Glutamatergic neuron (in vitro differentiated cells): ENCODE results near the gene JAGN1. TPM values are rescaled to one million over a fixed set of nuclear protein-coding genes. Genes with fewer than 3 reads are reported as not detected.
A peak's percentile ranks its signal among the peaks of the same experiment; 100 is the strongest.

Experiments used
- DNase-seq: peaks from one replicate; pipeline ENCODE4 v3.0.0; 2022
- H3K27ac Mint-ChIP-seq: one replicate; pipeline ENCODE4 v1.8.0; 2020; ENCODE audit warnings: mild to moderate bottlenecking, mixed read lengths, inconsistent platforms; ENCODE audit not compliant: unreplicated experiment
- H3K27me3 Mint-ChIP-seq: one replicate; pipeline ENCODE4 v1.8.0; 2020; ENCODE audit warnings: mild to moderate bottlenecking, moderate library complexity, mixed read lengths, inconsistent platforms; ENCODE audit not compliant: unreplicated experiment
- H3K36me3 Mint-ChIP-seq: one replicate; pipeline ENCODE4 v1.8.0; 2020; ENCODE audit warnings: mild to moderate bottlenecking, mixed read lengths, inconsistent platforms; ENCODE audit not compliant: unreplicated experiment
- H3K4me1 Mint-ChIP-seq: one replicate; pipeline ENCODE4 v1.8.0; 2020; ENCODE audit warnings: mild to moderate bottlenecking, low read depth, mixed read lengths, inconsistent platforms; ENCODE audit not compliant: unreplicated experiment
- H3K4me3 Mint-ChIP-seq: one replicate; pipeline ENCODE4 v1.8.0; 2020; ENCODE audit warnings: mild to moderate bottlenecking, mixed read lengths, inconsistent platforms; ENCODE audit not compliant: unreplicated experiment
- H3K9me3 Mint-ChIP-seq: one replicate; pipeline ENCODE4 v1.8.0; 2020; ENCODE audit warnings: mild to moderate bottlenecking, moderate library complexity, mixed read lengths, inconsistent platforms; ENCODE audit not compliant: unreplicated experiment
- CTCF ChIP-seq: fragments of 200-600 bp; sonication (generic); IDR thresholded peaks from one replicate; pipeline ENCODE4 v1.5.0; 2021; ENCODE audit not compliant: partially characterized antibody, unreplicated experiment
- total RNA-seq: library from RNA; stranded (reverse); fragmentation: NEBNext Ultra II Directional; extraction: Animal tissue kit (Norgen Biotek cat#: 25700); gene quantifications from one replicate; pipeline ENCODE4 v1.2.1, GENCODE V29; 2021; ENCODE audit not compliant: unreplicated experiment

The JAGN1 gene
- total RNA-seq, 1 donor from 2014 or later = 37.8 TPM

GRCh38 chr3:9903904-9904303, 13.5 kb downstream of the JAGN1 start:
- Mint-ChIP-seq H3K36me3 (no peaks in the 10 kb centered on the region), H3K4me1 (peaks cover 2% of the 10 kb centered on the region), H3K4me3 (no peak overlapping the region), H3K9me3 (no peaks in the 10 kb centered on the region), H3K27me3 (no peaks in the 10 kb centered on the region), H3K27ac (no peak overlapping the region)
- DNase-seq = no peak
- TF ChIP-seq CTCF = no peak

- peaks cover 2% of the 10 kb centered on the region for H3K4me1 Mint-ChIP-seq
- no peaks in the 10 kb centered on the region for H3K9me3 Mint-ChIP-seq
- no peaks in the 10 kb centered on the region for H3K27me3 Mint-ChIP-seq
- DNase-seq = no peak
- no peak overlapping the region for H3K27ac Mint-ChIP-seq
- no peaks in the 10 kb centered on the region for H3K36me3 Mint-ChIP-seq
- no peak overlapping the region for H3K4me3 Mint-ChIP-seq
- TF ChIP-seq CTCF = no peak
These were observed 16.1 kb downstream of the JAGN1 start for GRCh38 chr3:9906480-9906879.

- H3K4me1 Mint-ChIP-seq = no peaks in the 10 kb centered on the region
- no peak for DNase-seq
- H3K27me3 Mint-ChIP-seq = peaks cover 4% of the 10 kb centered on the region
- H3K9me3 Mint-ChIP-seq = peaks cover 4% of the 10 kb centered on the region
- H3K36me3 Mint-ChIP-seq = peaks cover 6% of the 10 kb centered on the region
- no peak overlapping the region for H3K27ac Mint-ChIP-seq
- no peak for TF ChIP-seq CTCF
- H3K4me3 Mint-ChIP-seq = no peak overlapping the region
These were observed 17.9 kb downstream of the JAGN1 start for GRCh38 chr3:9908286-9908685.

GRCh38 chr3:9909221-9910013, 19.0 kb downstream of the JAGN1 start:
- peaks cover 6% of the 10 kb centered on the region for H3K36me3 Mint-ChIP-seq

More at GRCh38 chr3:9909221-9910013, 19.0 kb downstream of the JAGN1 start:
- H3K4me1 Mint-ChIP-seq = peaks cover 7% of the 10 kb centered on the region
- no peak overlapping the region for H3K27ac Mint-ChIP-seq
- H3K4me3 Mint-ChIP-seq = peak overlapping the region; percentile 63
- H3K9me3 Mint-ChIP-seq = peaks cover 9% of the 10 kb centered on the region
- TF ChIP-seq CTCF = no peak
- peaks cover 5% of the 10 kb centered on the region for H3K27me3 Mint-ChIP-seq
- no peak for DNase-seq
